SJCRH30 (cell line): ENCODE data around the gene ZNF618. TPM values are rescaled to one million over a fixed set of nuclear protein-coding genes. Genes with fewer than 3 reads are reported as not detected.
A peak's percentile ranks its signal among the peaks of the same experiment; 100 is the strongest.

Experiments
- DNase-seq, 2 experiments: peaks; one replicate each; pipeline ENCODE4 v3.0.0-alpha.2; 2015 to 2020
- H3K27ac ChIP-seq: fragments of 250-450 bp; sonication (Bioruptor Pico); 2 replicates; pipeline ENCODE4 v1.5.1; 2020; ENCODE audit warnings: mild to moderate bottlenecking, moderate library complexity
- H3K27me3 ChIP-seq: fragments of 250-450 bp; sonication (Bioruptor Pico); 2 replicates; pipeline ENCODE4 v1.5.1; 2020; ENCODE audit warnings: mild to moderate bottlenecking, moderate library complexity
- H3K36me3 ChIP-seq: fragments of 250-450 bp; sonication (Bioruptor Pico); 2 replicates; pipeline ENCODE4 v1.5.1; 2020; ENCODE audit warnings: mild to moderate bottlenecking, moderate library complexity
- H3K4me1 ChIP-seq: fragments of 250-450 bp; sonication (Bioruptor Pico); 2 replicates; pipeline ENCODE4 v1.5.1; 2020; ENCODE audit warnings: mild to moderate bottlenecking, moderate library complexity
- H3K4me3 ChIP-seq: fragments of 250-450 bp; sonication (Bioruptor Pico); 2 replicates; pipeline ENCODE4 v1.5.1; 2020; ENCODE audit warnings: mild to moderate bottlenecking, moderate library complexity
- H3K9me3 ChIP-seq: fragments of 250-450 bp; sonication (Bioruptor Pico); replicated peaks from 2 replicates; pipeline ENCODE4 v1.5.1; 2020; ENCODE audit warnings: mild to moderate bottlenecking, moderate library complexity
- total RNA-seq: library from RNA; depleted of rRNA; stranded (reverse); fragments of >200 nt; shearing (Covaris generic); gene quantifications from 2 replicates; pipeline ENCODE4 v1.2.3, GENCODE V29; 2014

ZNF618 gene
- total RNA-seq, 1 experiment from 2014 or later = 19.3 TPM

DNA sequence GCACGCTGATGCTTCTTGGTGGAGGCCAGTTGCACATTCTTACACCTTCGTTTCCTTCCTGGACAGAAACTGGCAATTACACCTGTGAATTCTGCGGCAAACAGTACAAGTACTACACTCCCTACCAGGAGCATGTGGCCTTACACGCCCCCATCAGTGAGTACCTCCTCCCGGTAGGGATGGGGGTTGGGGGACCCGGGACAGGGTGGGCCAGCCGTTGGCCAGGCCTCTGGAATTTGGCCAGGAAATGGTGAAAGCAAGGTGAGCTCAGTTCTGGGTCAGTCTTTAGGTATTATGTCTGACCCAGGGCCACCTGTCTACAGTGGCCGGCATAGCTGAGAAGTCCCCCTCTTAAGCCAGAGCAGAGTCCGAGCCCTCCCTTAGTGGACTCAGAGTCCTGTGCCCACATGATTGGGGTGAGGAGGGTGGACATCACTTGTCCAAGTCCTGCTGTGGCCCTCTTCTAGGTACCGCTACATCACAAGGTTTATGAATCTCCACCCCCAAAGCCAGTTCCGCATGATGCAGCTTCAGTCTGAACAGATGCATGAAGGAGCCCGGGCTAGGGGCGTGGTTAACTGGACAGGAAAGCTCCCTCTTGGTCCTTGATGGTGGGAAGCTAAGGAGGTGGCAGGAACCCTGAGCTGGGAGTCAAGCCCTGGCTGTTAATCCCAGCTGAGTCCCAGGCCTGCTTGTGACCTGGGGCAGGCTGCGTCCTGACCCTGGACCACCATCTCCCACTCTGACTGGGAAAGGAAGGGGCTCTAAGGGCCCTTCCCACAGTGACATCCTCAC lies 140.7 kb downstream of the ZNF618 start:
- peak in 1 of 2 experiments; percentile 14 for DNase-seq
- no peaks in the 10 kb centered on the region for H3K27me3 ChIP-seq

DNA sequence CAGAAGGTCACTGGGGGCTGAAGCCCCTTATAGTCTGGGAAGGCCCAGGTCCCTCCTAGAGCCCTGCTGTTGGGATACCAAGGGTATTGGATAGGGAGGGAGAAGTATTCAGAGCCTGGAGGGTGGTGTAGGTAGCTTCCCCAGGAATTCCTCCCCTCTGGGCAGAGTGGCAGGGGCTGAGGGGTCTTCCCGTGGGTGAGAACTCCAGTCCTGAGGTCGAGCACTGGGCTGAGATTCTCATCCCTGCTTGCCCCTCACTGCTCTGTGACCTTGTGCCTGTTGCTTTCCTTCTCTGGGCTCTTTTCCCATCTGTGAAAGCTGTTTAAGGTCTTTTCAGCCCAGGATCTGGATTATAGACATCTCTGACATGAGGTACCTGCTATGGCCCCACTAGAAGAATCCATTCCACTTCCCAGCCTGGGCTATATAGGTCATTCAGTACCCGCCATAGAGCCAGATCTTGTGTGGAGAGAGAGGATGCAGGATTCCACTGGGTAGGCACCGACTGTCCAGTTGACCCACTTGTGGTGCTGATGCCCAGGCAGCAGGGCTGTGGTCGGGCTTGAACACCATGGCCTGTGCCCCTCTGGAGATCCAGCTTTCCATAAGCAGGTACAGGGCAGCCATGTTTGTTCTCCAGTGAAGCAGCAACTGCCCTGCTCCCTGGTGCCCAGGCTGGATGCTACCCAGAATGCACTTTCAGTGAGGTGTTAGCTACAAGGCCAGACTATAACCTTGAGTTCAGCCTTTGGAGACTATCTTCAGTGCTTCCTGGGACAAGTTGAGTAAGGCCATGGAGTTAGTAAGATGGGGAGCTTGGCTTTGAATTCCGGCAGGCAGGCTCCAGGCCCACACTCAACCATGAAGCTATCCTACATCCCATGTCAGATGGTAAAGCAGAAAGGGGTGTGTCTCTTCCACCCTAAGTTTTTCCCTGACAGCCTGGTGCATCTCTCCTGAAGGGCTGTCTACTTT lies 141.9 kb downstream of the ZNF618 start:
- Histone ChIP-seq H3K9me3 (peaks cover 12% of the 10 kb centered on the region), H3K4me3 (no peak overlapping the region), H3K4me1 (no peaks in the 10 kb centered on the region), H3K36me3 (peaks cover 49% of the 10 kb centered on the region), H3K27me3 (no peaks in the 10 kb centered on the region), H3K27ac (no peak overlapping the region)
- peak in 1 of 2 experiments; percentile 1 for DNase-seq

More for the DNA sequence above, 140.7 kb downstream of the ZNF618 start:
- Histone ChIP-seq H3K36me3 (peaks cover 43% of the 10 kb centered on the region), H3K9me3 (peaks cover 9% of the 10 kb centered on the region), H3K4me3 (no peak overlapping the region), H3K4me1 (no peaks in the 10 kb centered on the region), H3K27ac (no peak overlapping the region)

DNA sequence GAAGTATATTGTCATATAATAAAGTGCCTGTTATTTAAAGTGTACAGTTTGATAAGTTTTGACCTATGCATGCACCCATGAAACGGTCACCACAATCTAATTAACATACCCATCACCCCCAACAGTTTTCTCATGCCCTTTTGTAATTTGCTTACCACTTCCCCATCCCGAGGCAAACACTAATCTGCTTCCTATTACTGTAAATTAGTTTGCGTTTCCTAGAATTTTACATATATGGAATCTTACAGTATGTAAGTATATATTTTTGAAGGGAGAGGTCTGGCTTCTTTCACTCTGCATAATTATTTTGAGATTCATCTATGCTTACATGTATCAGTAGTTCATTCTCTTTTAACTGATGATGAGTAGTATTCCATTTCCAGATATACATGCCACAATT lies 145.5 kb downstream of the ZNF618 start:
- Histone ChIP-seq H3K4me3 (no peak overlapping the region), H3K9me3 (peaks cover 12% of the 10 kb centered on the region), H3K27ac (no peak overlapping the region), H3K36me3 (peaks cover 49% of the 10 kb centered on the region), H3K27me3 (no peaks in the 10 kb centered on the region), H3K4me1 (no peaks in the 10 kb centered on the region)
- no peak for DNase-seq

DNA sequence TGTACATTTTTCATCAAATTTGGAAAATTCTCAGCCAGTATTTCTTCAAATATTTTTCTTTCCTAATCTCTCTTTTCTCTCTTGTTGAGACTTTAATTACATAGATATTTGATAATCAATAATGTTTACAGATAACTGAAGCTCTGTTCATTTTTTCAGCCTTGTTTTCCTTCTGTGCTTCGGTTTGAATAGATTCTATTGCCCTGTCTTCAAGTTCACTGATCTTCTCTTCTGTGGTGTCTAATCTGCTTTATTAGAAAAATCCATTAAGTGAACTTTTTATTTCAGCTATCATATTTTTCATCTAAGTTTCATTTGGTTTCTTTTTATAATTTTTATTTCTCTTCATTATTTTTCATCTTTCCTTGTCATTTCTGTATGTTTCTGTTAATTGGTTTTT lies 147.9 kb downstream of the ZNF618 start:
- H3K4me1 ChIP-seq = no peaks in the 10 kb centered on the region
- no peak for DNase-seq

DNA sequence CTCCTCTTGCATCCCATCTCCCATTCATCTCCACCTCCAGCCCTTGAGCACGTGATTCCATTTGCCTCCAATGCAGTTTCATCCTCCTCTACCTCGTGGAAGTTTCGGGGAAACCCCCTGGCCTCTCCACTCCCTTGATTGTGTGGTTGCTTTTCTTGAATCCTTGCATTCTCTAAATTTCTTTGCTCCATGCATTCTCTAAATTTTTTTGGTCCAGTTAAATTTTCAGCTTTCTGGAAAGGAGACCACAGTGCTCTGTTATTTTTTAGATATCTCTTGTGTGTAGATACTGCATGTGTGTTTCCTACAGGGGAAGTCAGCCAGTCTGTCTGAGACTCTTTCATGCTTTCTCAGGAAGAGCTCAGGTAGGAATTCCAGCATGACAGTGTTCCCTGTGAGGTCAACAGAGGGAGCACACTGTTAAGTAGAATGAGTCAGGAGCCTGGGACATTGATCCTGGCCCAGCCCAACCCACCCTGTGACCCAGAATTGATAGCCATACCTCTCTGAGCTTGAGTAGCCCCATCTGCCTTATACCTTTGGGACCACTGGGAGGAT lies 149.2 kb downstream of the ZNF618 start:
- peaks cover 12% of the 10 kb centered on the region for H3K9me3 ChIP-seq
- peaks cover 41% of the 10 kb centered on the region for H3K36me3 ChIP-seq
- no peaks in the 10 kb centered on the region for H3K4me1 ChIP-seq
- no peak overlapping the region for H3K27ac ChIP-seq
- H3K4me3 ChIP-seq = no peak overlapping the region
- H3K27me3 ChIP-seq = no peaks in the 10 kb centered on the region
- no peak for DNase-seq

More for the DNA sequence above, 147.9 kb downstream of the ZNF618 start:
- H3K36me3 ChIP-seq = peaks cover 47% of the 10 kb centered on the region
- no peaks in the 10 kb centered on the region for H3K27me3 ChIP-seq
- peaks cover 12% of the 10 kb centered on the region for H3K9me3 ChIP-seq
- no peak overlapping the region for H3K4me3 ChIP-seq
- H3K27ac ChIP-seq = no peak overlapping the region

DNA sequence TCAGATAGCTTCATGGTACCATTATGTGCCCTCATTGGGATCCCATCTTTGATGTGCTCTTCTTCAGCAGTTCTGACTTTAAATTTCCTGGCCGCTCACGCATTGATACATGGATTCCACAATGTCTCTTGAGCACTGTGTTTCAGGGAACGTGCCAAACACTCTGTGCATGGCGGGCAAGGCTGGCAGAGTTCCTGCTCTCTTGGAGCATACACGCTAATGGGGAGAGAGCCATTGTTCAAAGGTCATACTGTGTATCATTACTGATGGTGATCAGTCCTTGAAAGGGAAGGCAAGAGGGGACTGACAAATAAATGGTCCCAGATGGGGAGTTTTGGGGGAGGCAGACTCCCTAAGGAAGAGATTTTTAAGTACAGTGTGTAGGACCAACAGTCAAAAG lies 149.7 kb downstream of the ZNF618 start:
- Histone ChIP-seq H3K4me3 (no peak overlapping the region), H3K27me3 (no peaks in the 10 kb centered on the region), H3K36me3 (peaks cover 39% of the 10 kb centered on the region), H3K9me3 (peaks cover 12% of the 10 kb centered on the region), H3K4me1 (no peaks in the 10 kb centered on the region), H3K27ac (no peak overlapping the region)
- no peak for DNase-seq

GRCh38 chr9:114026335-114026734 lies 150.2 kb downstream of the ZNF618 start:
- Histone ChIP-seq H3K4me1 (no peaks in the 10 kb centered on the region), H3K9me3 (peaks cover 8% of the 10 kb centered on the region), H3K27ac (no peak overlapping the region), H3K36me3 (peaks cover 37% of the 10 kb centered on the region), H3K27me3 (no peaks in the 10 kb centered on the region), H3K4me3 (no peak overlapping the region)
- no peak for DNase-seq

DNA sequence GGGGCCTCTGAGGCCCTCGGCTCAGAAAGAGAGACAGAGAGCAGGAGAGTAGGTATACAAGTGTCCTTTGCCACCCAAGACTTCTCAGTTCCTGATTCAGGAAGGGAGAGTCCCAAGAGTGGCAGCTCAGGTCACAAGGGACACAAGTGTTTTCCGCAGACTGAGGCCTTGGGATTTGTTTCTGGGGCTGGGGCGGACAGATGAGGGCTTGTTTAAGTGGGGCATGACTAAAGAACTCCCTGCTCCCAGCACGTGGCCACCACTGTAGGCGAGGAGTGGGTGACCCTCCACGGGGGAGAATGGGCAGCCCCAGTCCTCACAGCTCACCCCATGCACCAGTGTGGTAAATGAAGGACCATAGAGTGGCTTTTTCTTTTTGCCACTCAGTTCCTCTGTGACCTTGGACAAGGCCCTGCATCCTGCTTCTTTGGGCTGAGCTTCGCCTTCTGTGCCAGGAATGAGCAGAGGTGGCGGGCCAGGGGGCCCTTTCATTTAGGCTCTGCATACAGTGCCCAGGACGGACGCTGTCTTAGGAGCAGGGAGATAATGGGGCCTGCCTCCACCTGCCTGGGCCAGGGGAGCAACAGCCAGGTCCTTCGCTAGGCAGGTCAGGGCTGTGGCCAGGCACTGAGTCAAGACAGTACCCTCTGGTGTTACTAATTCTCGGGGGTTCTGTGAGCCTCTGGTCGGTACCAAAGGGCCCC lies 151.2 kb downstream of the ZNF618 start:
- no peak overlapping the region for H3K27ac ChIP-seq
- no peaks in the 10 kb centered on the region for H3K4me1 ChIP-seq
- H3K27me3 ChIP-seq = no peaks in the 10 kb centered on the region
- peak in 1 of 2 experiments; percentile 58 for DNase-seq
- no peaks in the 10 kb centered on the region; the same call in 1 of the 2 replicates for H3K9me3 ChIP-seq
- peaks cover 36% of the 10 kb centered on the region for H3K36me3 ChIP-seq
- no peak overlapping the region for H3K4me3 ChIP-seq

DNA sequence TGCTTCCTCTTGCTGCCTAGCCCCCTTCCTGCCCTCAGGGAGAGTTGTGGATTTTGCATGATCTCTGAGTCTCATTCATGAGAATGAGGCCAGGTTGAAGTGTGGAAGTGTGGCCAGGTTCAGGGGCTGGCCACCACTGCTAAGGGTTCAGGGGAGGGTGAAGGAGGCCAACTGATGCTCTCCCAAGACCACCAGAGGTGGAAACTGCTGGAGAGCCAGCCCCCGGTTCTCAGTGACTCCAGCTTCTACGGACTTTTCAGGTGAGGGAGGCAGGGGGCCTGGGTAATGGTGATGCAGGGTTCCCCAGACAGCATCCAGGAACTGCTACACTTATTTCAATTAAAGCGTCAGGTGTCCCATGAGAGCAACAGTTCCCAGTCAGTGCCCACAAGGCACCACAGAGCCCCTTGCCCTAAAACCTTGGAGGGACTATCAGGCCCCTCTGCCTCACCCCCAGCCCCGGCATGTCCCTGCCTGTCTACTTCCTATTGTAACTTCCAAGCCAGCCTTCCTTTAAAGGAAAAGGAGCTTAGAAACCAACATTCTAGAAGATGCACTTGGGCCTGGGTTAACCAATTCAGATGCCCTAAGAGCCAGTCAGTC lies 151.9 kb downstream of the ZNF618 start:
- H3K27me3 ChIP-seq = no peaks in the 10 kb centered on the region
- H3K36me3 ChIP-seq = peaks cover 31% of the 10 kb centered on the region
- H3K27ac ChIP-seq = no peak overlapping the region
- DNase-seq = no peak
- H3K9me3 ChIP-seq = no peaks in the 10 kb centered on the region; the same call in 1 of the 2 replicates
- no peak overlapping the region for H3K4me3 ChIP-seq
- H3K4me1 ChIP-seq = no peaks in the 10 kb centered on the region

GRCh38 chr9:114028646-114029045 lies 152.5 kb downstream of the ZNF618 start:
- DNase-seq = no peak
- Histone ChIP-seq H3K36me3 (peaks cover 28% of the 10 kb centered on the region), H3K27me3 (no peaks in the 10 kb centered on the region), H3K27ac (no peak overlapping the region), H3K9me3 (no peaks in the 10 kb centered on the region; the same call in 1 of the 2 replicates), H3K4me3 (no peak overlapping the region), H3K4me1 (no peaks in the 10 kb centered on the region)

DNA sequence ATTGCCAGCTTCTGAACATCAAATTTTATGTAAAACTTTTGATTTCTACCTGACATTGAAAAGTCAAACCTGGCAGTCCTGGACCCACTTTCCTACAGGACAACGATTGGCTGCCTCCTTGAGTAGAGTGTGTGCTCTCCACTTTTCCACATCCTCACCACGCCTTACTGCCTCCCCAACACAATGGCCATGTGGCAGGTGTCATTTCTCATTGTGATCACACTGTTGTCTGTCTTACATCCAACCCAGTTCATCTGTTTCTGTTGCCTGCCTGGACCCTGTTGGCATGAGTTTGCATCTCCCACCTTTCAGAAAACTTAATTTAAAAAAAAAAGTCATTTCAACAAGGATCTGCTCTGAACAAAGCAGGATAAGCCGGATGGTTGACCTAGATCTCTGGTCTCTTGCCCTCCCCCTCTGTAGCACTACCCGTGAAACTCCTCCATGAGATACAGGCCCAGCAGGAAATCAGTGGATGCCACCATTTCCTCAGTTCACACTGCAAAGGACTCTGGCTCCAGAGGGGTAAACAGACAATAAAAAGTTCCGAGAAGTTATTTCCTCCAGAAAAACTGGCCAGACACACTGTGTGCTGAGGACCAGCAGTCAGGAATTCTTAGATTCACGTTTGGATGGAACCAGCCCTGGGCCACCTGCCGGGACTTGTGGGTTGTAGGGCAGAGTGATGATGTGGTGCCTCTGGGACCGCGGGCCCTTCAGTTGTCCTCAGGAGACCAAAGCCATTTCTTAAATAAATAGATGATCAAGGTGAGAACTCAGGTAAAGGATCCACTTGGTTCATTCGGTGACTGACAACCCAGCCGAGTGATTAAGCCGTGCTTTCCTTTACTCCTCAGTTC lies 153.4 kb downstream of the ZNF618 start:
- Histone ChIP-seq H3K9me3 (no peaks in the 10 kb centered on the region), H3K27me3 (no peaks in the 10 kb centered on the region), H3K27ac (no peak overlapping the region), H3K4me1 (no peaks in the 10 kb centered on the region), H3K36me3 (peaks cover 23% of the 10 kb centered on the region), H3K4me3 (no peak overlapping the region)
- DNase-seq = no peak

DNA sequence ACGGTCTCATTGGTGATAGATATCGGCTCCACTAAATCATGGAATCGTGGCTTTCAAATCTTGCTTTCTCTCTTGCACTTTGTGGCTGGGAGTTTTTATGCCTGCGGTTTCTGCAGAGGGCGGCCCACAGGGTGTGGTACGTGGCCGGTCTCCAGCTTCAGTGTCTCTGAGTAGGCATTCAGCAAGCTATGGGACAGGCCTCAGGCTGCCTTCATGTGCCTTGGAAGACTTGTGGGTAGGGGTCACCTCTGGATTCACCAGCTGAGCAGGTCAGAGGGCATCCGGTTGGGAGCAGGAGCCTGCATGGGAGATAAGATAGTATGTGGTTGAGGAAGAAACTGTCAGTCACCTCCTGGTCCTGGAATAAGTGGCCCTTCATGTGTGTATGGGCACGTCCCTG lies 154.3 kb downstream of the ZNF618 start:
- DNase-seq = no peak
- peaks cover 17% of the 10 kb centered on the region for H3K36me3 ChIP-seq
- H3K4me3 ChIP-seq = no peak overlapping the region
- H3K27me3 ChIP-seq = no peaks in the 10 kb centered on the region
- no peaks in the 10 kb centered on the region for H3K9me3 ChIP-seq
- H3K27ac ChIP-seq = no peak overlapping the region
- H3K4me1 ChIP-seq = no peaks in the 10 kb centered on the region

DNA sequence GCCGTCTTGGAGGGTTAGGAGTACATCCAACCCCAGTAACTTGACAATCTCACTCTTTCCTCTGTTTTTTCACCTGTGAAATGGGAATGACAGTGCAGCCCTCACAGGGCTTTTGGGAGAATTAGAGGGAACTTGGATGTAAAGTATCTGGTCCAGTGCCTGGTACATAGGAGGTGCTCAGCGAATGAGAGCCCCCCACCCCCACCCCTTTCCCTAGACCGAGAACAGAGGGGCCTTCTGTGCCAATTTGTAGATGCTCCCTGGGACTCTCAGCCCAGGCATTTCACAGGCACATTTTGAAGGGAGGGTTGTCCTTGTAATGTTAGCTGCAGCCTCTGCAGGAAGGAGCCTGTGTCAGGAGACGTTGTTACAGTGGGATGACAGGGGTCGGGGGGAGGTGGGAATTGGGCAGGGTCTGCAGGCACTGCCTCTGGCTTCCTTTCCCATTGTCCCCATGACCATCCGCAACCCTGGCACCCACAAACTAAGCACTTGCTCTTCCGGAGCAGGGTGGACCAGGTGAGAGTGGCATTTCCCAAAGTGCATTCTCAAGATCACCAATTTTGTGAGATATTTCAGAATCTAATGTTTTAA lies 155.0 kb downstream of the ZNF618 start:
- peaks cover 15% of the 10 kb centered on the region for H3K36me3 ChIP-seq
- no peak overlapping the region for H3K4me3 ChIP-seq
- no peak overlapping the region for H3K27ac ChIP-seq
- no peaks in the 10 kb centered on the region for H3K4me1 ChIP-seq
- no peaks in the 10 kb centered on the region for H3K9me3 ChIP-seq
- no peak for DNase-seq
- no peaks in the 10 kb centered on the region for H3K27me3 ChIP-seq
